GM12878 (cell line): Measurements from ENCODE around the gene COL15A1.

Source experiments
- CHD1 ChIP-seq: IDR thresholded peaks from 2 replicates; pipeline ENCODE4 v1.6.1; 2012; ENCODE audit warnings: low read depth, low read length, improper control_type of control experiment
- CREB1 ChIP-seq: IDR thresholded peaks from 2 replicates; pipeline ENCODE4 v1.6.1; 2012; ENCODE audit warnings: low read depth, mild to moderate bottlenecking, inconsistent platforms
- CTCF ChIP-seq, 3 experiments: IDR thresholded peaks in 2 of 3; conservative IDR thresholded peaks in 1 of 3; 2 replicates each; pipeline ENCODE4 v1.5.1; 2011; ENCODE audit warnings: low read depth in 3 of 3, low read length in 3 of 3, mild to moderate bottlenecking in 3 of 3, control low read depth in 2 of 3, moderate library complexity in 2 of 3, inconsistent platforms in 1 of 3, mixed read lengths in 1 of 3; ENCODE audit not compliant: control insufficient read depth in 2 of 3, insufficient read depth in 1 of 3; ENCODE audit errors: extremely low read depth in 1 of 3
- E2F4 ChIP-seq: IDR thresholded peaks from 2 replicates; pipeline ENCODE4 v1.6.1; 2012; ENCODE audit warnings: low read depth, low read length, improper control_type of control experiment
- EP300 ChIP-seq, 2 experiments: fragments of 150-350 bp in 1 of 2; IDR thresholded peaks; 2 replicates each; pipeline ENCODE4 v1.6.1; 2011 to 2012; ENCODE audit warnings: low read depth in 2 of 2, low read length in 2 of 2, borderline replicate concordance in 1 of 2, improper control_type of control experiment in 1 of 2, inconsistent platforms in 1 of 2; ENCODE audit not compliant: control insufficient read depth in 1 of 2
- EZH2 ChIP-seq: IDR thresholded peaks from 2 replicates; pipeline ENCODE4 v1.6.1; 2012; ENCODE audit warnings: low read depth, mild to moderate bottlenecking, control low read depth, inconsistent platforms, low read length, borderline replicate concordance; ENCODE audit not compliant: control insufficient read depth
- POLR2A ChIP-seq: IDR thresholded peaks from 2 replicates; pipeline ENCODE4 v1.6.1; 2011; ENCODE audit warnings: low read depth, mild to moderate bottlenecking, low read length
- RFX5 ChIP-seq: IDR thresholded peaks from 2 replicates; pipeline ENCODE4 v1.6.1; 2011; ENCODE audit warnings: low read depth, low read length, improper control_type of control experiment
- SUZ12 ChIP-seq: fragments of 200-600 bp; sonication (generic); IDR thresholded peaks from one replicate; pipeline ENCODE4 v1.6.1; 2018; ENCODE audit warnings: antibody characterized with exemption, mild to moderate bottlenecking; ENCODE audit not compliant: unreplicated experiment
- TARDBP ChIP-seq: IDR thresholded peaks from 2 replicates; pipeline ENCODE4 v1.6.1; 2016; ENCODE audit warnings: borderline replicate concordance
- TCF3 ChIP-seq: IDR thresholded peaks from 2 replicates; pipeline ENCODE4 v1.6.1; 2012; ENCODE audit warnings: low read depth, mild to moderate bottlenecking, low read length, borderline replicate concordance; ENCODE audit not compliant: insufficient read depth
- TF ChIP-seq, protein P1 (sequence below): IDR thresholded peaks from 2 replicates; pipeline ENCODE4 v1.6.1; 2011; ENCODE audit warnings: low read depth, low read length, improper control_type of control experiment, borderline replicate concordance

DNA sequence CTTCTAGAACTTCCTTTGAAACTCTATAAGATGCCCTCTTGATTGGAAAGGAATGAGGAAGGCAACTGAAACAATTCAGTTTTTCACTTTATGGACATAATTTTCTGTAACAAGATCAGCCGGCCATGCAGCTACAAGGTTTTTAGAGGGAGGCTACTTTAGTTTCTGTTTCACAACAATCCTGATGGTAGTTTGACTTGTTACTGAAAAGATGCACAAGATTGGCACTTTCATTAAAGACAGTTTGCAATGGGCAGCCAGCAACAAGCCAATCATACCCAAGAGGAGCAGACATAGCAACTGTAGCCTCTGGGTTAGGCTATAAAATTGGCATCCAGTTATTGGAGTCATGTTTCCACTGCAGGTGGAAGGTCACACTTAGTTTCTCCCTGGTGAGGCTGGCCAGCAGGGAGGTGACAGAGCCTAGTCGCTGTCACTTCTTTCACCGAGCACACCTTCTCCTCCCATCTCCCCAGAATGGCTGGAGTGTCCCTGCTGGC is 87.0 kb downstream of the COL15A1 start:
- no peak for TF ChIP-seq EP300 (IDR thresholded peaks at IDR 0.05; ENCODE audit: borderline replicate concordance in 1 of 2, control insufficient read depth in 1 of 2, low read depth in 2 of 2, low read length in 2 of 2)
- no peak for TF ChIP-seq RFX5
- no peak for TF ChIP-seq E2F4
- TF ChIP-seq, protein P1, sequence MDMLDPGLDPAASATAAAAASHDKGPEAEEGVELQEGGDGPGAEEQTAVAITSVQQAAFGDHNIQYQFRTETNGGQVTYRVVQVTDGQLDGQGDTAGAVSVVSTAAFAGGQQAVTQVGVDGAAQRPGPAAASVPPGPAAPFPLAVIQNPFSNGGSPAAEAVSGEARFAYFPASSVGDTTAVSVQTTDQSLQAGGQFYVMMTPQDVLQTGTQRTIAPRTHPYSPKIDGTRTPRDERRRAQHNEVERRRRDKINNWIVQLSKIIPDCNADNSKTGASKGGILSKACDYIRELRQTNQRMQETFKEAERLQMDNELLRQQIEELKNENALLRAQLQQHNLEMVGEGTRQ, result no peak
- no peak for TF ChIP-seq SUZ12
- no peak for TF ChIP-seq CTCF (IDR thresholded peaks at IDR 0.05 in 2 of 3, conservative IDR thresholded peaks at IDR 0.05 in 1 of 3; ENCODE audit: control insufficient read depth in 2 of 3, extremely low read depth in 1 of 3, insufficient read depth in 1 of 3, low read depth in 3 of 3, low read length in 3 of 3)
- TF ChIP-seq POLR2A, result no peak
- TF ChIP-seq CHD1, result no peak
- no peak for TF ChIP-seq TARDBP
- TF ChIP-seq EZH2, result no peak
- TF ChIP-seq TCF3, result no peak
- no peak for TF ChIP-seq CREB1
